ENCODE measurements around the gene SLC39A13. TPM values are rescaled to one million over a fixed set of nuclear protein-coding genes. Genes with fewer than 3 reads are reported as not detected.

The SLC39A13 gene
- total RNA-seq, 1 experiment from 2014 or later: 29.2 TPM

GRCh38 chr11:47442514-47442913 is 34.1 kb downstream of the SLC39A13 start:
- H3K23ac ChIP-seq (ENCODE audit: insufficient read length, low read depth, low read length): no peak overlapping the region
- H3T11ph ChIP-seq (ENCODE audit: low read length): no peak overlapping the region
- WGBS (ENCODE audit: extremely low coverage, insufficient read length, low lambda C conversion rate): no CpG with 5 or more reads among the region's 8 CpGs

More at GRCh38 chr11:47442514-47442913, 34.1 kb downstream of the SLC39A13 start:
- no peaks in the 10 kb centered on the region for H3K4me1 ChIP-seq (ENCODE audit: insufficient read depth, low read length)
- no peak overlapping the region for H3K27ac ChIP-seq (ENCODE audit: insufficient read length, low read depth, low read length)
- H3K36me3 Mint-ChIP-seq (ENCODE audit: insufficient read depth in 1 of 3, low read depth in 3 of 3): no peaks in the 10 kb centered on the region
- no peak overlapping the region for H3K4me3 Mint-ChIP-seq
- no peaks in the 10 kb centered on the region for H4K20me1 ChIP-seq (ENCODE audit: control insufficient read depth, insufficient read depth, insufficient read length)
- H3K9me3 Mint-ChIP-seq: no peaks in the 10 kb centered on the region
- H2BK120ac ChIP-seq (ENCODE audit: low read depth, low read length, poor library complexity, severe bottlenecking): no peak overlapping the region
- no peaks in the 10 kb centered on the region for H3K27me3 Mint-ChIP-seq (ENCODE audit: low read depth)
- H3K14ac ChIP-seq (ENCODE audit: insufficient read depth, low read length): no peak overlapping the region
- no peak overlapping the region for H2BK5ac ChIP-seq (ENCODE audit: insufficient read length, low read length)
- H3K9me3 ChIP-seq (ENCODE audit: control insufficient read depth, low read depth, low read length): no peaks in the 10 kb centered on the region
- H2BK15ac ChIP-seq (ENCODE audit: low read depth, low read length): no peak overlapping the region
- no peaks in the 10 kb centered on the region for H3K79me2 ChIP-seq (ENCODE audit: insufficient read depth, low read length)
- H2AFZ ChIP-seq (ENCODE audit: low read length): no peak overlapping the region
- no peak overlapping the region for H2BK20ac ChIP-seq (ENCODE audit: low read depth, low read length, poor library complexity, severe bottlenecking)
- no peak overlapping the region for H3K27ac Mint-ChIP-seq
- no peak overlapping the region for H3K9ac ChIP-seq (ENCODE audit: extremely low read depth, insufficient read length, low read length)
- no peak overlapping the region for H4K5ac ChIP-seq (ENCODE audit: insufficient read length, low read depth, low read length)
- H3K79me1 ChIP-seq (ENCODE audit: insufficient read depth, low read depth, low read length, poor library complexity, severe bottlenecking): no peaks in the 10 kb centered on the region
- H3K23me2 ChIP-seq (ENCODE audit: insufficient read length, low read depth, low read length, poor library complexity, severe bottlenecking): no peaks in the 10 kb centered on the region
- no peak overlapping the region for H3K4ac ChIP-seq (ENCODE audit: low read depth, low read length)
- H2AK5ac ChIP-seq (ENCODE audit: insufficient read length, low read length): no peak overlapping the region
- H3K18ac ChIP-seq (ENCODE audit: insufficient read length, low read depth, low read length): no peak overlapping the region
- DNase-seq: no peak
- no peak overlapping the region for H3K4me2 ChIP-seq (ENCODE audit: insufficient read depth, insufficient read length, low read length)
- no peaks in the 10 kb centered on the region for H3K27me3 ChIP-seq (ENCODE audit: insufficient read depth, low read length)
- peaks cover 4% of the 10 kb centered on the region in 2 experiments; a peak in 2 of 4 replicates for H3K4me1 Mint-ChIP-seq
- TF ChIP-seq CTCF (conservative IDR thresholded peaks at IDR 0.05): no peak
- no peak overlapping the region for H4K8ac ChIP-seq (replicated peaks; ENCODE audit: insufficient read length, low read depth, low read length)
- no peak overlapping the region for H4K91ac ChIP-seq (ENCODE audit: insufficient read length, low read depth, low read length)
- no peak overlapping the region for H3K56ac ChIP-seq (ENCODE audit: insufficient read length, low read depth, low read length)
- H2BK12ac ChIP-seq (ENCODE audit: insufficient read length, low read depth, low read length): no peak overlapping the region
